Breast epithelium (tissue), 3 donors: ENCODE data around the gene C12orf75.

Experiments
- CTCF ChIP-seq, 3 donors: fragments of 450-650 bp; IDR thresholded peaks; one replicate each; pipeline ENCODE4 v1.5.1; 2016 to 2017; ENCODE audit warnings: antibody characterized with exemption in 3 of 3, mild to moderate bottlenecking in 3 of 3, moderate library complexity in 3 of 3
- POLR2A ChIP-seq: fragments of 450-650 bp; IDR thresholded peaks from one replicate; pipeline ENCODE4 v1.6.1; 2016; ENCODE audit warnings: antibody characterized with exemption, mild to moderate bottlenecking, moderate library complexity
- POLR2AphosphoS5 ChIP-seq, 3 donors: sonication (generic); formaldehyde crosslinking; IDR thresholded peaks; one replicate each; pipeline ENCODE4 v1.6.1; 2017; ENCODE audit warnings: antibody characterized with exemption in 3 of 3

GRCh38 chr12:105401198-105401597 is 70.7 kb downstream of the C12orf75 start:
- TF ChIP-seq POLR2A (no peak), CTCF (IDR thresholded peaks at IDR 0.05) (no peak), POLR2AphosphoS5 (IDR thresholded peaks at IDR 0.05) (no peak)
